GM21529 (cell line): ENCODE results near the gene CNPY1.
A peak's percentile ranks its signal among the peaks of the same experiment; 100 is the strongest.
"Not testable (repeated sequence)": the region's sequence is repeated elsewhere in the genome, so short reads cannot be mapped to it uniquely, and the experiment has no call there.

Experiments used
- ATAC-seq: cut with Tn5 transposase; IDR thresholded peaks from one replicate; pipeline ENCODE4 v1.9.1; 2021; ENCODE audit not compliant: unreplicated experiment

Gene CNPY1

DNA sequence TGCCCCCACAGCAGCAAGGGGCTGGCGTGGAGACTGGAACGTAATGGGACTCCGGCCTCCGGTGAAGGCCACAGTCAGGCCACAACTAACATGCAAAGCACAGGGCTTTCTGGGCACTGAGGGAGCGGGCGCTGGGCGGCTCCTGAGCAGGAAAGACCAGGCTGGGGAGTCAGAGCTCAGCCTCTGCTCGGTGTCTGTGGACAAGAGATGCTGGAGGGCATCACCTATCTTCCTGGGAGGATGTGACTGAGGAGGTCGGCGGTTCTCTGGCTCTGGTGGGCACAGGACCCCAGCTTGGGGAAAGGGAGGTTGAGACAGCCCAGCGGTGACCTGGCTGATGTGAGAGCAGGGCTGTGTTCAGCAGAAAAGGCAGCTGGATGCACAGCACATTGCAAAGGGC lies 11.7 kb downstream of the CNPY1 start:
- no peak for ATAC-seq

- ATAC-seq = peak; percentile 63
These were observed 12.3 kb downstream of the CNPY1 start for GRCh38 chr7:155533827-155534690.

DNA sequence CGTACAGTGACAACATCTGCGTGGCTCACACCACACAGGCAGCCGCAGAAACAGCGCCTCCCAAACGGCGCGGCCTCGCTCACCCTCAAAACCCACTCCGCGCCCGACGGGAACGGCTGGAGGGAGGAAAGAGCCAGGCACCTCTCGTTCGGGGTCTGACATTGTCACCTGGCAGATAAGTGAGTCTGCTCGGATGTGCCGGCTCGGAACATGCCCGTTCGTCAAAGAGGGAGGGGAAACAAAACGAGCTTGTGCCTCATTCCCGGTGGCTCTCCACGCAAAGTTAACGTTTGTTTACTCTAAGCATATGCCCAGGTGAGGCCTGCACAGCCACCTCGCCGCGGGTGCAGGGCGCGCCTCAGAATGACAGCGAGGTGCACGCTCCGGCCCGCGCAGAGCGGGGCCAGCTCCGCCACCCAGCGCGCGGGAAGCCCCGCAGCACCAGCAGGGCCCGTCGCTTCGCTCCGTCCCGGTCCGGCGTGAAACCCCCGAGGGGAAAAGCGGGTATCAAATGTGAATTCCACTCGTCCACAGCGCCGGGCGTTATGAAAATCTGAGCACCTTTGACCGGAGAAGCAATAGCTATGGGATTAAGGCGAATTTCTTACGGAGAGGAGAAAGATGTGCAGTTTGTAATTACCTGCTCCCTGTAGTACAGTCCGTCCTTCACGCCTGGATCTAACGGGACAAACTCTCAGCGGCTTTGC lies 13.1 kb downstream of the CNPY1 start:
- no peak for ATAC-seq

- ATAC-seq = no peak
These were observed 13.6 kb downstream of the CNPY1 start for GRCh38 chr7:155532792-155533119.

GRCh38 chr7:155531681-155532080 lies 14.7 kb downstream of the CNPY1 start:
- no peak for ATAC-seq

- no peak for ATAC-seq
These were observed 15.8 kb downstream of the CNPY1 start for GRCh38 chr7:155530601-155531000.

DNA sequence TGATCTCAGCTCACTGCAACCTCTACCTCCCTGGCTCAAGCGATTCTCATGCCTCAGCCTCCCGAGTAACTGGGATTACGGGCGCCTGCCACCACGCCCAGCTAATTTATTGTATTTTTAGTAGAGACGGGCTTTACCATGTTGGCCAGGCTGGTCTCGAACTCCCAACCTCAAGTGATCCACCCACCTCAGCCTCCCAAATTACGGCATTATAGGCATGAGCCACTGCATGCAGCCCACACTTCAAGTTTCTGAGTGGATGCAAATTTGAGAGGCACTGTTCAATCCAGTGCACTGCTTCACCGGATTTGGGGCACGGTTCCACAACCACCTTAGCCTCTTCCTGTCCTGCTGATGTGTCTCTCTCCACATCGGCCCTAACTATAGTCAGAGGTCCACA lies 16.5 kb downstream of the CNPY1 start:
- ATAC-seq = no peak

- no peak for ATAC-seq
These were observed 17.0 kb downstream of the CNPY1 start for GRCh38 chr7:155529346-155529745.

- ATAC-seq = no peak
These were observed 18.7 kb downstream of the CNPY1 start for GRCh38 chr7:155527664-155528063.

DNA sequence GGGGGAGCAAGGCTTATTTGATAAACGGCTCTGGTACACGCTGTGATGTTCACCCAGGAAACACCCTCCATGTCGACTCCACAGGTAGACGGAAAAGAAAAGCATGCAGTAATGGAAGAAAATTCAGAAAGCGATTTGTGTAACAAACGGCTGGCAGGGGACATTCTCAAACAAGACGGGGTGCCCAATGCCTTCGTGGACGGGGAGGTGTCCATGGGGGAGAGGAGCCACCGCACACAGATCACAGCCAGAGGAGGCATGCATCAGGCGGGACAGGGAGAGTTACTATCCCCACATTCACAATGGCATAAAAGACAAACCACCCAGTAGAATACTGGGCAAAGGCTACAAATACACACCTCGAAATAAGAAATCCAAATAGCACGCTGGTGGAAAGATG lies 20.1 kb downstream of the CNPY1 start:
- no peak for ATAC-seq

GRCh38 chr7:155524018-155524556 lies 22.3 kb downstream of the CNPY1 start:
- no peak for ATAC-seq

DNA sequence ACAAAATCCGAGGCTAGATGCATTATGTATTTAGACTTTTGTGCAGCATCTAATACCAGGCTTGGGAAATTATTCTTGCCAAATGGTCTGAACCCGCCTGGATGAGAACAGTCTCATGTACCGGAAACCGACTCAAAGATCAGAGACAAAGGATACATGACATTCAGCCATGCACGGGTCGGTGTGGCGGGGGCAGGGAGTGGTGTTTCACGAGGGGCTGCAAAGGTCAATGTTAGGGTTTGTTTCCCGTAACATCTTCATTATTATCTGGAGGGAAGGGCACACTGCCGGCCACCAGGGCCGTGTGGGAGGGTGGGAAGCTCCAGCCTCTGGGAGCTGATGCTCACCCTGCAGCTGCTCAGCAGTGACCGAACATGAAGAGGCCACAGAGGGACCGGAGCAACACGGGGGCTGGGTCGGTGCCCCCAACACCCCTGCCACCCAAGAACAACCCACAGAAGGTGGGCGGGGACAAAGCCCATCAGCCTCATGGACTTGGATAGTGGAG lies 23.1 kb downstream of the CNPY1 start:
- ATAC-seq = no peak

DNA sequence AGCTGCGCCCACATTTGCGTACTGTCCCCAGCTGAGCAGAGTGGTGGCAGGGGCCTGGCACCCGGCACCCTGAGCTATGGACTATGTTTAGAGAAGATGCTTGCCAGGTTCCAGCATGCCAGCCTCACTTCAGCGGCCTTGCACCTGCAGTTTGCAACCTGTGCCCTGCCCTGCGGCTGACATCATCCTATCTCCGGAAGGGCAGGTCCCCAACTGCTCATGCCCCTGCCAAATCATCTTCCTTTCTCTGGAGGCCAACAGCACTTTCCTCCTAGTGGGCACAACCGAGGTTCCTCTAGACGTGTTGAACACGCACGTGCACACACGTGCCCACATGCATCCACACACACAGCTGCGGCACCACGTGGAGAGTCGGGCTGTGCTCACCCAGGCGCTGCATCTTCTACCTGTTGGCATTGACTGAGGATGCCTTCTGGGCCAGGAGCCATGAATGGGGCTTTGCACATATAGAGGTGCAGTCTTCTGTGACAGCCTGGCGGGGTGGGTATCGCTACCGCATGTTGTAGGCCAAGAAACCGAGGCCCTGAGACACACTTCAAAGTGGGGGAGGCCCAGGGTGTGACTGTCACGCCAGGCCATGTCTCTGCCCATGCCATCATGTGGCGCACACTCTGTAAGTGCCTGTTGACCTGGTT lies 24.5 kb downstream of the CNPY1 start:
- ATAC-seq = no peak

GRCh38 chr7:155521007-155521742 lies 25.2 kb downstream of the CNPY1 start:
- no peak for ATAC-seq

GRCh38 chr7:155520114-155520513 lies 26.2 kb downstream of the CNPY1 start:
- ATAC-seq = no peak

- not testable (repeated sequence) for ATAC-seq
These were observed 27.0 kb downstream of the CNPY1 start for GRCh38 chr7:155519358-155519757.

GRCh38 chr7:155518633-155519032 lies 27.7 kb downstream of the CNPY1 start:
- ATAC-seq = no peak

- ATAC-seq = no peak
These were observed 28.4 kb downstream of the CNPY1 start for GRCh38 chr7:155517969-155518368.

- no peak for ATAC-seq
These were observed 28.9 kb downstream of the CNPY1 start for GRCh38 chr7:155517452-155517851.

DNA sequence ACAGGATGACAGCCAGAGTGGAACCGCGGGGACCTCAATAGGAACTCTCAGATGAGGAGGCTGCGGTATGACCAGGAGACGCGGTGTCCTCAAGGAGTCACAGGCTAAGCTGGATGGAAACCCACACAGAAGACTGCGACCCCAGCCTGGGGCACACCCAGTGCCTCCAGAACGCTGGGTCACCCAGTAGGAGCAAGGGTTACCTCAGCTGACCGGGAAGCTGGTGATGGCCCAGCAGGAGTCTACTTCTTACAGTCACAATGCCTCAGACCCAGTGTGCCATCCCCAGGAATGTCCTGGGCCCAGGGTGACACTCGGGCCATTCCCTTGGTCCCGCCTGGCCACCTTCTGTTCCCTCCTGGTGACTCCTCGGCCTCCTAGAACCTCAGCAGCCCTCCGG lies 29.9 kb downstream of the CNPY1 start:
- no peak for ATAC-seq

- ATAC-seq = no peak
These were observed 31.0 kb downstream of the CNPY1 start for GRCh38 chr7:155515318-155515717.
